ENCODE measurements around the gene PARD3B. TPM values are rescaled to one million over a fixed set of nuclear protein-coding genes. Genes with fewer than 3 reads are reported as not detected.

PARD3B gene
- total RNA-seq, 1 donor from 2014 or later = not detected

DNA sequence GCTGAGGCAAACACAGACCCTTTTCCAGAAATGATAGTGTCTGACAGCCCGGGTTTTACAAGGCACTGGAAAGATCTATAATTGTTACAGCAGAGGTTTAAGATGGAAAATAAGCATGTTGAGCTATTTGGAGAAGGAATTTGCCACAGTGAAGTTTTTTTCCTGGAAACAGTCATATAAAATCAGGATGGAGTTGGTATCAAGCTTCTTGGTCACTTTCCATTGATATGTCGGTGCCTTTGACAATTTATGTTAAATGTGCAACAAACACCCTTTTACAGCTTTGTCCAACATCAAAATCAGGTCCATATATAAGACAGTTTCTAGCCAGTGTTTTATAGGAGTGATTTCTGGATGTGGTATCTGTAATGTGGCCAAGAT is 1019.9 kb downstream of the PARD3B start:
- DNase-seq (no peak), ATAC-seq (ENCODE audit: low read depth) (no peak)
- H3K27me3 Mint-ChIP-seq = peaks cover 6% of the 10 kb centered on the region
- H3K4me1 Mint-ChIP-seq = no peaks in the 10 kb centered on the region
- CTCF ChIA-PET = no interaction called here
- POLR2A ChIA-PET = no interaction called here
- H3K27ac Mint-ChIP-seq = no peak overlapping the region
- H3K4me3 Mint-ChIP-seq = no peak overlapping the region
- no peaks in the 10 kb centered on the region for H3K9me3 Mint-ChIP-seq
- intact Hi-C loops (cut with micrococcal nuclease) = no loop called here
- H3K36me3 Mint-ChIP-seq (ENCODE audit: low read depth) = no peaks in the 10 kb centered on the region
- TF ChIP-seq, protein P1, sequence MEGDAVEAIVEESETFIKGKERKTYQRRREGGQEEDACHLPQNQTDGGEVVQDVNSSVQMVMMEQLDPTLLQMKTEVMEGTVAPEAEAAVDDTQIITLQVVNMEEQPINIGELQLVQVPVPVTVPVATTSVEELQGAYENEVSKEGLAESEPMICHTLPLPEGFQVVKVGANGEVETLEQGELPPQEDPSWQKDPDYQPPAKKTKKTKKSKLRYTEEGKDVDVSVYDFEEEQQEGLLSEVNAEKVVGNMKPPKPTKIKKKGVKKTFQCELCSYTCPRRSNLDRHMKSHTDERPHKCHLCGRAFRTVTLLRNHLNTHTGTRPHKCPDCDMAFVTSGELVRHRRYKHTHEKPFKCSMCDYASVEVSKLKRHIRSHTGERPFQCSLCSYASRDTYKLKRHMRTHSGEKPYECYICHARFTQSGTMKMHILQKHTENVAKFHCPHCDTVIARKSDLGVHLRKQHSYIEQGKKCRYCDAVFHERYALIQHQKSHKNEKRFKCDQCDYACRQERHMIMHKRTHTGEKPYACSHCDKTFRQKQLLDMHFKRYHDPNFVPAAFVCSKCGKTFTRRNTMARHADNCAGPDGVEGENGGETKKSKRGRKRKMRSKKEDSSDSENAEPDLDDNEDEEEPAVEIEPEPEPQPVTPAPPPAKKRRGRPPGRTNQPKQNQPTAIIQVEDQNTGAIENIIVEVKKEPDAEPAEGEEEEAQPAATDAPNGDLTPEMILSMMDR (IDR thresholded peaks at IDR 0.05) = no peak

DNA sequence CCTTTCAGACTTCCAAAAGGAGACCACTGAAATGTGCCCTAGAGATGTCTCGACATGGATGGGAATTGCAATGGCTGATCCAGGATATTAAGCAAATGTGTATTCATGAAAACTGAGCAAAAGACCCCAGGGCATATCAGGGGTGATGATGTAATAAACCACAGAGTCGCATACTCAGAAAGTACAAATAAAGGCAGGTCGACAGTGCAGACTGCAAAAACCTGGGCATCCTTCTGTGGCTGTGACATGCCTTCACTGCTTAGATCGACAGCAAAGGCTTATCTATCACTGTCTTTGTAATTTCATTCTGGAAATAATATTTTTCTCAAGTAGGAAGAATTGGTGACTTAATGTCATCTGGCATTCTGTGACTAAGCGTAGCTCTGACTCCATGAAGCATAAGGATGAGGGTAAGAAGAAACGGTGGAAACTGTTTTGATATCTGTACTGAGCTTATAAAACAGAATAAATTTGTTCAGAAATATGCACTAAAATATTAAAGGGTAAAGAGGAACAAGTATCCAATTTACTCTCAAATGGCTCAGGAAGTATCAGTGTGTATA is 1021.4 kb downstream of the PARD3B start:
- CTCF ChIA-PET = no interaction called here
- H3K27me3 Mint-ChIP-seq = peaks cover 6% of the 10 kb centered on the region
- intact Hi-C loops (cut with micrococcal nuclease) = no loop called here
- POLR2A ChIA-PET = no interaction called here
- DNase-seq = no peak
- TF ChIP-seq, protein P1 (IDR thresholded peaks at IDR 0.05) = no peak
- H3K9me3 Mint-ChIP-seq = no peaks in the 10 kb centered on the region
- H3K27ac Mint-ChIP-seq = no peak overlapping the region
- no peaks in the 10 kb centered on the region for H3K4me1 Mint-ChIP-seq
- no peaks in the 10 kb centered on the region for H3K36me3 Mint-ChIP-seq (ENCODE audit: low read depth)
- no peak overlapping the region for H3K4me3 Mint-ChIP-seq
- ATAC-seq (ENCODE audit: low read depth) = no peak

DNA sequence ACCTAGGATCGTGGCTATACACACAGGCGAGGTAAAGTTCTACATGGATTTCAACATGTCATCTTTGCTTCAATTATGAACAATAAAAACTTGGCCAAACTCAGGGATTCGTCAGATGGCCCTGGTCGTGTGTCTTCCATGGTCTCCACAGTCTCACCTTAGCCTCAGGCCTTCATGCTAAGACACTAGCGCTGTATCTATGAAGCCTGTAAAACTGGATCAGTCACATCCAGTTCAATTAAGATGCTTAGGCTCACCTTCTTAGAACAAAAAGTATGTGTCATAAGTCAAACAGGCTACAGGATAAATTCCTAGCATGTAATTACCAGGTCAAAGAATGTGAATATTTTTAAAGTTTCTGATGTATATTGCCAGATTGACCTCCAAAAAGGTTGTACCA is 1023.3 kb downstream of the PARD3B start:
- intact Hi-C loops (cut with micrococcal nuclease) = no loop called here
- H3K4me1 Mint-ChIP-seq = no peaks in the 10 kb centered on the region
- no peak overlapping the region for H3K27ac Mint-ChIP-seq
- no peak for DNase-seq
- H3K27me3 Mint-ChIP-seq = peaks cover 6% of the 10 kb centered on the region
- no peak overlapping the region for H3K4me3 Mint-ChIP-seq
- no peak for ATAC-seq (ENCODE audit: low read depth)
- TF ChIP-seq, protein P1 (IDR thresholded peaks at IDR 0.05) = no peak
- no peaks in the 10 kb centered on the region for H3K9me3 Mint-ChIP-seq
- no peaks in the 10 kb centered on the region for H3K36me3 Mint-ChIP-seq (ENCODE audit: low read depth)
- POLR2A ChIA-PET = no interaction called here
- CTCF ChIA-PET = no interaction called here

DNA sequence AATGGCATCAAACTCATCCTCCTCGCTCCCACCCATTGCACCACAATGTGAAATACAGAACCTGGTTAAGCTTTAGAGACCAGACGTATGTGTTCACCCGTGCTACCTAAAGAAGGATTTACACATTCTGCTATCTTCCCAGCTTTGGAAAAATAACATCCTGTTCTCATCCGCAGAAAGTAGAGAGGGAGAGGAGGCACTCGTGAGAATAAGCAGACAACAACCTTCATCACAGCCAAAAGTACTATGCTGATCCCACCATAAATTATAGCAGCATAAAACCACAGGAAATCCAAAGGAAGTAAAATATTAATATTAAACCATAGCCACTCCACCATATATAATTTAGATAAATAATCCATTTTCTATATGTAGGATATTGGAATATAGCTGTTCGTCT is 1025.4 kb downstream of the PARD3B start:
- H3K4me1 Mint-ChIP-seq = no peaks in the 10 kb centered on the region
- H3K27ac Mint-ChIP-seq = no peak overlapping the region
- ATAC-seq (ENCODE audit: low read depth) = no peak
- peaks cover 4% of the 10 kb centered on the region for H3K27me3 Mint-ChIP-seq
- no peak for DNase-seq
- intact Hi-C loops (cut with micrococcal nuclease) = no loop called here
- POLR2A ChIA-PET = no interaction called here
- no peaks in the 10 kb centered on the region for H3K36me3 Mint-ChIP-seq (ENCODE audit: low read depth)
- TF ChIP-seq, protein P1 (IDR thresholded peaks at IDR 0.05) = no peak
- peaks cover 4% of the 10 kb centered on the region for H3K9me3 Mint-ChIP-seq
- CTCF ChIA-PET = no interaction called here
- H3K4me3 Mint-ChIP-seq = no peak overlapping the region

DNA sequence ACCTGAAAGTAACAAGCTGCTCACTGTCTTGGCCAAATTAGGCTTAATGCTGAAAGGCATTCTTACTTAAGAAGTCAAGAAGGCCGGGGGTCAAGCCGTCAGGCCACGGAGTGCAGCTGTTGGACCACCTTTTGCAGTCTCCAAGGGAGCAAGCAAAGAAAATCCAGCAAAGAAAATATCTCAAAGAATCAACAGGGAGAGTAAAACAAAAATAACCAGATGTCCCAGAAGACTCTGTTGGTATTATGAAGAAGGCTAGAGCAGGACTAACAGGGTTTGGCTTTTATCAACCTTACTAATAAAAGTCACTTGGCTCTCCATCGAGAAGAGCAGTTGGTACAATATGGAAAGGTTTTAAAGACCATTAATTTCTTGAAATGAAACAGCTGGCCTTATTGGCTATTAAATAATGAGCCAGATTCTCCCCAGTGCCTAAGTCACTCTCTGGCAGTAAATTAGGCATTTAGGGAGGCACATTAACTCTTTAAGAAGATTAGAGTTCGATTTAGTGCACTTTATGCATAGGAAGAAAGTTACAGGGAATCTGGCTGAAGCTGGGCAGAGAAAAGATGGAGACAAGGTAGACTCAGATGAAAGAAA is 1026.2 kb downstream of the PARD3B start:
- intact Hi-C loops (cut with micrococcal nuclease) = no loop called here
- no peak overlapping the region for H3K4me3 Mint-ChIP-seq
- peaks cover 11% of the 10 kb centered on the region for H3K9me3 Mint-ChIP-seq
- no peaks in the 10 kb centered on the region for H3K36me3 Mint-ChIP-seq (ENCODE audit: low read depth)
- H3K27me3 Mint-ChIP-seq = peaks cover 4% of the 10 kb centered on the region
- TF ChIP-seq, protein P1 (IDR thresholded peaks at IDR 0.05) = no peak
- DNase-seq (no peak), ATAC-seq (ENCODE audit: low read depth) (no peak)
- no peaks in the 10 kb centered on the region for H3K4me1 Mint-ChIP-seq
- no peak overlapping the region for H3K27ac Mint-ChIP-seq
- POLR2A ChIA-PET = no interaction called here
- CTCF ChIA-PET = no interaction called here

Data from activated B cell treated with CpG ODN at 0.5 μM for 24 hours (primary cell).